Kidney (tissue), 14 donors: Measurements from ENCODE around the gene ZNF148. TPM values are rescaled to one million over a fixed set of nuclear protein-coding genes. Genes with fewer than 3 reads are reported as not detected.

Experiments used
- DNase-seq, 5 donors: peaks; one replicate each; pipeline ENCODE4 v3.0.0-alpha.2; 2013 to 2020
- FAIRE-seq: peaks from 2 replicates; lab custom pipeline; 2012; peaks lifted over from hg19 to GRCh38; lab: Jason Lieb, UNC
- H3K27ac ChIP-seq, 2 donors: one replicate each; pipeline ENCODE4 v1.7.0; 2013; ENCODE audit warnings: low read depth in 2 of 2, low read length in 2 of 2, inconsistent platforms in 1 of 2
- H3K27me3 ChIP-seq: one replicate; pipeline ENCODE4 v1.7.1; 2013; ENCODE audit warnings: low read length, inconsistent platforms; ENCODE audit not compliant: control insufficient read depth, insufficient read depth
- H3K36me3 ChIP-seq, 3 donors: one replicate each; pipeline versions ENCODE4 v1.7.0 to v1.7.1; 2013; ENCODE audit warnings: low read length in 3 of 3, control low read depth in 1 of 3, inconsistent platforms in 1 of 3; ENCODE audit not compliant: insufficient read depth in 3 of 3, control insufficient read depth in 2 of 3
- H3K4me1 ChIP-seq, 3 donors: one replicate each; pipeline versions ENCODE4 v1.7.0 to v1.7.1; 2013; ENCODE audit warnings: low read length in 3 of 3, inconsistent platforms in 1 of 3, low read depth in 1 of 3; ENCODE audit not compliant: control insufficient read depth in 2 of 3, insufficient read depth in 2 of 3
- H3K4me3 ChIP-seq, 3 donors: one replicate each; pipeline versions ENCODE4 v1.7.0 to v1.8.1; 2013; ENCODE audit warnings: low read length in 3 of 3, control low read depth in 1 of 3, inconsistent platforms in 1 of 3
- H3K9ac ChIP-seq, 3 donors: one replicate each; pipeline versions ENCODE4 v1.7.0 to v1.7.1; 2013; ENCODE audit warnings: low read length in 3 of 3, control low read depth in 1 of 3, inconsistent platforms in 1 of 3
- H3K9me3 ChIP-seq, 3 donors: one replicate each; pipeline versions ENCODE4 v1.7.0 to v1.7.1; 2013; ENCODE audit warnings: low read length in 3 of 3, control low read depth in 1 of 3, inconsistent platforms in 1 of 3; ENCODE audit not compliant: control insufficient read depth in 2 of 3, insufficient read depth in 1 of 3
- CTCF ChIP-seq: IDR thresholded peaks from 3 replicates; pipeline ENCODE4 v1.5.1; 2012; ENCODE audit warnings: mild to moderate bottlenecking, moderate library complexity, borderline replicate concordance; ENCODE audit not compliant: insufficient read depth; ENCODE audit errors: extremely low read depth
- intact Hi-C: fragments of 100-400 bp; cut with DNase I; formaldehyde crosslinking; loops from one replicate; pipeline ENCODE4 v1.11.1; 2022
- polyA plus RNA-seq: library from polyadenylated mRNA; stranded (reverse); fragments of 350-450 nt; fragmentation: Illumina TruSeq; extraction: RNeasy Lipid Tissue Mini Kit (QIAGEN cat#74804); gene quantifications from one replicate; pipeline ENCODE4 v1.2.3, GENCODE V29; 2014; ENCODE audit warnings: low read depth, low replicate concordance; ENCODE audit not compliant: insufficient read depth
- total RNA-seq: library from RNA; stranded (reverse); fragmentation: NEBNext Ultra II Directional; extraction: Animal tissue kit (Norgen Biotek cat#: 25700); gene quantifications from one replicate; pipeline ENCODE4 v1.2.1, GENCODE V29; 2021
- donor health status: control.
- donor health status: control.
- donor health status: control.
- donor health status: control.
- donor health status: control.
- donor health status: DM: yes; HTN: yes; CAD: no.
- donor health status: Normal renal cell carcinoma (clear cell type).

ZNF148 gene
- total and polyA plus RNA-seq, 2 donors from 2014 or later = 5.4 to 74.4 TPM

GRCh38 chr3:125332504-125332903 lies 42.6 kb downstream of the ZNF148 start:
- no peak overlapping the region for H3K9ac ChIP-seq
- DNase-seq (no peak), FAIRE-seq (no peak)
- no peak overlapping the region for H3K27ac ChIP-seq
- H3K36me3 ChIP-seq = no peaks in the 10 kb centered on the region
- no peaks in the 10 kb centered on the region for H3K27me3 ChIP-seq
- H3K9me3 ChIP-seq = peaks cover 0 to 4% (median 0%) of the 10 kb centered on the region in 3 donors
- no peak for TF ChIP-seq CTCF
- intact Hi-C loops = no loop called here
- H3K4me1 ChIP-seq = peaks cover 0 to 17% (median 6%) of the 10 kb centered on the region in 3 donors
- H3K4me3 ChIP-seq = no peak overlapping the region

GRCh38 chr3:125331243-125331642 lies 43.9 kb downstream of the ZNF148 start:
- no peaks in the 10 kb centered on the region for H3K27me3 ChIP-seq
- H3K9ac ChIP-seq = no peak overlapping the region
- TF ChIP-seq CTCF = no peak
- intact Hi-C loops = no loop called here
- DNase-seq (no peak), FAIRE-seq (peak; percentile 19)
- peaks cover 0 to 4% (median 0%) of the 10 kb centered on the region in 3 donors for H3K9me3 ChIP-seq
- peaks cover 0 to 17% (median 6%) of the 10 kb centered on the region in 3 donors for H3K4me1 ChIP-seq
- no peaks in the 10 kb centered on the region for H3K36me3 ChIP-seq
- H3K27ac ChIP-seq = no peak overlapping the region
- H3K4me3 ChIP-seq = no peak overlapping the region

GRCh38 chr3:125326957-125327356 lies 48.2 kb downstream of the ZNF148 start:
- DNase-seq (no peak), FAIRE-seq (peak; percentile 6)
- H3K36me3 ChIP-seq = no peaks in the 10 kb centered on the region
- H3K9me3 ChIP-seq = no peaks in the 10 kb centered on the region
- no peak overlapping the region for H3K27ac ChIP-seq
- H3K27me3 ChIP-seq = no peaks in the 10 kb centered on the region
- intact Hi-C loops = no loop called here
- H3K9ac ChIP-seq = no peak overlapping the region
- no peak for TF ChIP-seq CTCF
- no peak overlapping the region for H3K4me3 ChIP-seq
- peaks cover 0 to 7% (median 2%) of the 10 kb centered on the region in 3 donors for H3K4me1 ChIP-seq

- no peak for TF ChIP-seq CTCF
- FAIRE-seq (no peak), DNase-seq (no peak)
- no peak overlapping the region for H3K4me3 ChIP-seq
- no peaks in the 10 kb centered on the region for H3K9me3 ChIP-seq
- no peak overlapping the region for H3K9ac ChIP-seq
- H3K36me3 ChIP-seq = no peaks in the 10 kb centered on the region
- H3K27me3 ChIP-seq = no peaks in the 10 kb centered on the region
- H3K4me1 ChIP-seq = peaks cover 0 to 2% (median 0%) of the 10 kb centered on the region in 3 donors
- intact Hi-C loops = no loop called here
- H3K27ac ChIP-seq = no peak overlapping the region
Measured at GRCh38 chr3:125325746-125326145, 49.4 kb downstream of the ZNF148 start.
